Activated B cell treated with CpG ODN at 0.5 μM for 24 hours (primary cell): ENCODE measurements around the gene LRCH4. TPM values are rescaled to one million over a fixed set of nuclear protein-coding genes. Genes with fewer than 3 reads are reported as not detected.
"Not testable (repeated sequence)": the region's sequence is repeated elsewhere in the genome, so short reads cannot be mapped to it uniquely, and the experiment has no call there.

ENCODE experiments used
- ATAC-seq: fragments of 200-7000 bp; cut with Tn5 transposase; one replicate; pipeline ENCODE4 v1.10.0; 2021; ENCODE audit warnings: low read depth, mild to moderate bottlenecking, moderate library complexity
- CTCF ChIA-PET: fragments of 350-600 bp; sonication (Branson Sonifier 250); formaldehyde crosslinking; loops from one replicate; lab custom pipeline; 2021; ENCODE audit warnings: antibody characterized with exemption; lab: Charles Lee
- POLR2A ChIA-PET: fragments of 350-600 bp; sonication (Branson Sonifier 250); formaldehyde crosslinking; loops from one replicate; lab custom pipeline; 2021; ENCODE audit warnings: antibody characterized with exemption; lab: Charles Lee
- DNase-seq: peaks from one replicate; pipeline ENCODE4 v3.0.0; 2022
- H3K27ac Mint-ChIP-seq: one replicate; pipeline ENCODE4 v1.8.0; 2020; ENCODE audit warnings: mixed read lengths
- H3K27me3 Mint-ChIP-seq: one replicate; pipeline ENCODE4 v1.8.0; 2021; ENCODE audit warnings: mixed read lengths
- H3K36me3 Mint-ChIP-seq: one replicate; pipeline ENCODE4 v1.8.0; 2021; ENCODE audit warnings: low read depth, mixed read lengths
- H3K4me1 Mint-ChIP-seq: one replicate; pipeline ENCODE4 v1.8.0; 2021; ENCODE audit warnings: mixed read lengths
- H3K4me3 Mint-ChIP-seq: one replicate; pipeline ENCODE4 v1.8.0; 2020; ENCODE audit warnings: mild to moderate bottlenecking, mixed read lengths
- H3K9me3 Mint-ChIP-seq: one replicate; pipeline ENCODE4 v1.8.0; 2020; ENCODE audit warnings: mixed read lengths
- intact Hi-C: fragments of 100-400 bp; cut with micrococcal nuclease; formaldehyde crosslinking; loops from one replicate; pipeline ENCODE4 v1.15.1; 2024
- total RNA-seq: library from RNA; stranded (reverse); gene quantifications from 2 replicates; pipeline ENCODE4 v1.2.3, GENCODE V29; 2022
- TF ChIP-seq, protein P1 (sequence below): fragments of 200-600 bp; IDR thresholded peaks from one replicate; pipeline ENCODE4 v1.8.0; 2022; ENCODE audit warnings: antibody characterized with exemption, mild to moderate bottlenecking

The LRCH4 gene
- total RNA-seq, 1 donor from 2014 or later: 174 TPM

DNA sequence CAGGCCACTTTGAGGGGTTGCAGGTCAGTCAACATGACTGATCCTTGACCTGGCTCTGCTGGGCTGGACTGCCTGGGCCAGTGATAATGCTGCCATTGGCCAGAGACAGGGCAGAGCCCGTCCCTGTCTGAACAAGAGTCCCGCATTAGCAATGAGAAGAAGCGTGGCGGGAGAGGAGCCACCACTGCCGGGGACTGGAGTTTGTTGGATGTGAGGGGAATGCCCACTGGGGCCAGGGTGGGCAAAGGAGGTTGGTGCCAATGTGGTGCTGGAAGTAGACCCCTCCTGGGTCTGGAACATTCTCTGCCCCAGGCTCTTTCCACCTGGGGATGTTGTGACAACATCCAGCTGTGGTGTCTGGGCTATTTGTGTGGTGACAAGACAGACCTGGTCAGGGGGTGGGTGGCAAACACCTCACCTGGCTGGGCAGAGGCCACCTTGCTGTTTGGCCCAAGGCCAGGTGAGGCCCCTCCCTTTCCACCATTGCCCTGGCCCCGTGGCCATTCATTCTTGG is 19.9 kb downstream of the LRCH4 start:
- Mint-ChIP-seq H3K36me3 (peaks cover 3% of the 10 kb centered on the region), H3K4me1 (peaks cover 34% of the 10 kb centered on the region), H3K27ac (no peak overlapping the region), H3K27me3 (no peaks in the 10 kb centered on the region), H3K9me3 (no peaks in the 10 kb centered on the region), H3K4me3 (no peak overlapping the region)
- DNase-seq (no peak), ATAC-seq (no peak)
- TF ChIP-seq, protein P1, sequence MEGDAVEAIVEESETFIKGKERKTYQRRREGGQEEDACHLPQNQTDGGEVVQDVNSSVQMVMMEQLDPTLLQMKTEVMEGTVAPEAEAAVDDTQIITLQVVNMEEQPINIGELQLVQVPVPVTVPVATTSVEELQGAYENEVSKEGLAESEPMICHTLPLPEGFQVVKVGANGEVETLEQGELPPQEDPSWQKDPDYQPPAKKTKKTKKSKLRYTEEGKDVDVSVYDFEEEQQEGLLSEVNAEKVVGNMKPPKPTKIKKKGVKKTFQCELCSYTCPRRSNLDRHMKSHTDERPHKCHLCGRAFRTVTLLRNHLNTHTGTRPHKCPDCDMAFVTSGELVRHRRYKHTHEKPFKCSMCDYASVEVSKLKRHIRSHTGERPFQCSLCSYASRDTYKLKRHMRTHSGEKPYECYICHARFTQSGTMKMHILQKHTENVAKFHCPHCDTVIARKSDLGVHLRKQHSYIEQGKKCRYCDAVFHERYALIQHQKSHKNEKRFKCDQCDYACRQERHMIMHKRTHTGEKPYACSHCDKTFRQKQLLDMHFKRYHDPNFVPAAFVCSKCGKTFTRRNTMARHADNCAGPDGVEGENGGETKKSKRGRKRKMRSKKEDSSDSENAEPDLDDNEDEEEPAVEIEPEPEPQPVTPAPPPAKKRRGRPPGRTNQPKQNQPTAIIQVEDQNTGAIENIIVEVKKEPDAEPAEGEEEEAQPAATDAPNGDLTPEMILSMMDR: no peak
- CTCF ChIA-PET: interaction anchor here (2.9 kb wide), 1 partner anchor 23 kb away, joined by 24 read pairs; no protein-coding TSS in a partner anchor
- POLR2A ChIA-PET: interaction anchor here (0.6 to 2.8 kb wide), 4 partner anchors 19 to 81 kb away, joined by 4 to 31 read pairs (median 10); partner anchors contain the start of genes FBXO24 and LRCH4
- intact Hi-C loops: no loop called here

DNA sequence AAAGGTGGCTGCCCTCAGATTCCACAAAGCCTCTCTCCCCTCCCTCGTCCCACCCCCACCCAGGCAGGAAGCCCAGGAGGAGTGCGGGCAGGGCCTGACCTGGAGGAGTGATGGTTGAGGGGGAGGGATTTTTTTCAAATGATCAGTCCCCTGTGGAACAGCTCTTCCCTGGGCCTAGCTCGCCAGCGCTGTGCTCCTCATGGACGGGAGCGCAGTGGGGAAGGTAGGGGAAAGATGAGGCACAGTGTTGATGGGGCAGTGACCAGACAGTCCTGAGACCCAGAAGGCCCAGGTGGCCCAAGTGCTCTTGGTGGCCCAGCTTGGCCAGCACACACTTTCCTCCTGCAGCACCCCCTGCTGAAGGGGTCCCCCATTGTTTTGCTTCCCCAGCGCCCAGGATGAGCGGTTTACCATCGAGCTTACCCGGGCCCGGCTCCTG is 20.8 kb downstream of the LRCH4 start:
- ChIA-PET POLR2A (interaction anchor here (2.8 kb wide), 1 partner anchor 20 kb away, joined by 31 read pairs; the partner anchor contains the start of genes FBXO24 and LRCH4), CTCF (interaction anchor here (0.6 to 3.1 kb wide), 7 partner anchors 18 to 141 kb away, joined by 3 to 24 read pairs (median 6); partner anchors contain the start of genes FBXO24, LRCH4 and POP7)
- TF ChIP-seq, protein P1: no peak
- Mint-ChIP-seq H3K27me3 (no peaks in the 10 kb centered on the region), H3K27ac (no peak overlapping the region), H3K4me1 (peaks cover 28% of the 10 kb centered on the region), H3K9me3 (no peaks in the 10 kb centered on the region), H3K36me3 (peaks cover 3% of the 10 kb centered on the region), H3K4me3 (no peak overlapping the region)
- no peak for DNase-seq
- intact Hi-C loops: loop anchor here (2.0 kb wide), 1 partner anchor 62 kb away; no protein-coding TSS in a partner anchor
- no peak for ATAC-seq

DNA sequence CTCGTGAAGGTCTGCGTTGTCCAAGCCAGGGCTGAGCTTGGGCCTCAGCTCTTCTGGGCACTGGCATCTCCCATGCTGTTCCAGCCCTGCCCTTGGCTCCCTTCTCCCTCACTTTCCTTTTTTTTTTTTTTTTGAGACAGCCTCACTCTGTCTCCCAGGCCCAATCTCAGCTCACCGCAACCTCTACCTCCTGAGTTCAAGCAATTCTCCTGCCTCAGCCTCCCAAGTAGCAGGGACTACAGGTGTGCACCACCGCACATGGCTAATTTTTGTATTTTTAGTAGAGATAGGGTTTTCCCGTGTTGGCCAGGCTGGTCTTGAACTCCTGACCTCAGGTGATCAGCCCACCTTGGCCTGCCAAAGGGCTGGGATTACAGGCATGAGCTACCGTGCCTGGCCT is 21.5 kb downstream of the LRCH4 start:
- DNase-seq, H3K27me3 Mint-ChIP-seq, ATAC-seq, H3K9me3 Mint-ChIP-seq, H3K27ac Mint-ChIP-seq, H3K36me3 Mint-ChIP-seq, H3K4me3 Mint-ChIP-seq: not testable (repeated sequence)
- intact Hi-C loops: loop anchor here (1.0 to 2.0 kb wide), 6 partner anchors 24 to 288 kb away; partner anchors contain the start of gene SLC12A9
- CTCF ChIA-PET: interaction anchor here (0.9 to 3.1 kb wide), 13 partner anchors 18 to 288 kb away, joined by 3 to 24 read pairs (median 4); partner anchors contain the start of genes FBXO24, LRCH4, POP7 and SLC12A9
- H3K4me1 Mint-ChIP-seq: peaks cover 27% of the 10 kb centered on the region
- POLR2A ChIA-PET: interaction anchor here (0.7 to 2.8 kb wide), 3 partner anchors 20 to 141 kb away, joined by 3 to 31 read pairs (median 4); partner anchors contain the start of genes FBXO24, LRCH4 and POP7

DNA sequence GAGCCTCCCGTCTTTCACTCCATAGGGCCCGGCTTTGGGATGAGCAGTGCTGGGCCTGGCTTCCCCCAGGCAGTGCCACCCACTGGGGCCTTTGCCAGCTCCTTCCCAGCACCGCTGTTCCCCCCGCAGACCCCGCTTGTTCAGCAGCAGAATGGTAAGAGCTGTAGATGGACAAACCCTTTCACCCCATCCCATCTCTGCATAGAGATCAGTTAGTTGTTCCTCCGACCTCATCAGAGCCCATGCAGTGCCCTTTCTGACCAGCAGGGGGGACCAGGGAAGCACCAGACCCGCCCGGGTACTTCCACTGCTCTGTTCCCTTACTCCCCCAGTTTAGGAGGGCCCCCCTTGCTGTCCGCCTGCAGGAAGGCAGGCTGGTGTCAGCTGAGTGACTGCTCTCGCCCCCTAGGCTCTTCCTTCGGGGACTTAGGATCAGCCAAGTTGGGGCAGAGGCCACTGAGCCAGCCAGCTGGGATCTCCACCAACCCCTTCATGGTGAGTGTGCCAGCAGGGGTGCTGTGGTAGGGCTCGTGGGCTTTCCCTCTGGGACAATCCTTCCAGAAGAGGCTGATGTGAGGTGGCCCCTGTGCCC is 22.0 kb downstream of the LRCH4 start:
- H3K27ac Mint-ChIP-seq: no peak overlapping the region
- intact Hi-C loops: loop anchor here (1.0 to 2.0 kb wide), 6 partner anchors 24 to 288 kb away; partner anchors contain the start of gene SLC12A9
- POLR2A ChIA-PET: interaction anchor here (0.5 to 2.8 kb wide), 4 partner anchors 21 to 233 kb away, joined by 3 to 31 read pairs (median 4); partner anchors contain the start of genes FBXO24, LRCH4 and POP7
- DNase-seq: peak; percentile 79
- H3K4me1 Mint-ChIP-seq: peaks cover 25% of the 10 kb centered on the region
- ATAC-seq: peak; percentile 78
- H3K27me3 Mint-ChIP-seq: no peaks in the 10 kb centered on the region
- peaks cover 3% of the 10 kb centered on the region for H3K36me3 Mint-ChIP-seq
- CTCF ChIA-PET: interaction anchor here (0.9 to 3.1 kb wide), 14 partner anchors 15 to 288 kb away, joined by 3 to 24 read pairs (median 4); partner anchors contain the start of genes FBXO24, LRCH4, POP7 and SLC12A9
- no peak overlapping the region for H3K4me3 Mint-ChIP-seq
- H3K9me3 Mint-ChIP-seq: no peaks in the 10 kb centered on the region
- TF ChIP-seq, protein P1: peak; percentile 90

DNA sequence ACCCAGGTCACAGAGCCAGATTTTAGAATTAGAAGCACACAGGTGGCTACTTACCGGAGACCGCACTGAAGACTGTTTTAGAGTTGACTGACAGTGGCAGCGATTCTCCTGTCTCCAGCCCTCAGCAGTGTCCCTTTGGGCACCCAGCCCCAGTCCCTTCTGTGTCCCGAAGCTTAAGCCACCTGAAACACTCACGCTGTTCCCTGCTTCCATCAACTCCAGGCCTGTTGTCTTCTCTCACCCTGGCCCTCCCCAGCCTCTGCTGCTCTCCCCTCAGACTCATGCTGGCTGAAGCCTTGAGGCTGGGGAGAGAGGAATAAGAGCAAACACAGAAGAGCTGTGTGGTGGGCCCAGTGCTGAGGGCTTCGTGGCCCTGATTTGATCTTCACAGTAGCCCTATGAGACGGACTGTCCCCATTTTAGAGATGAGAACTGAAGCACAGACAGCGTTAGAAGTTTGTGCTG is 22.8 kb downstream of the LRCH4 start:
- POLR2A ChIA-PET: interaction anchor here (0.5 to 2.8 kb wide), 2 partner anchors 22 to 232 kb away, joined by 3 to 31 read pairs; partner anchors contain the start of genes FBXO24 and LRCH4
- TF ChIP-seq, protein P1: no peak
- Mint-ChIP-seq H3K4me1 (peaks cover 19% of the 10 kb centered on the region), H3K27ac (no peak overlapping the region), H3K9me3 (no peaks in the 10 kb centered on the region), H3K27me3 (no peaks in the 10 kb centered on the region), H3K4me3 (no peak overlapping the region), H3K36me3 (peaks cover 3% of the 10 kb centered on the region)
- CTCF ChIA-PET: interaction anchor here (0.9 to 3.1 kb wide), 7 partner anchors 14 to 289 kb away, joined by 3 to 24 read pairs (median 9); partner anchors contain the start of genes FBXO24, LRCH4 and SLC12A9
- ATAC-seq (no peak), DNase-seq (no peak)
- intact Hi-C loops: no loop called here
